Thyroid gland (tissue), 4 donors: ENCODE results near the gene DHDH. TPM values are rescaled to one million over a fixed set of nuclear protein-coding genes. Genes with fewer than 3 reads are reported as not detected.
"Not testable (repeated sequence)": the region's sequence is repeated elsewhere in the genome, so short reads cannot be mapped to it uniquely, and the experiment has no call there.

Experiments used
- DNase-seq, 2 donors: peaks; one replicate each; pipeline ENCODE4 v3.0.0-alpha.2; 2019
- H3K27ac ChIP-seq, 3 donors: fragments of 200-600 bp; sonication (generic); 1 replicate in 2 of 3; 2 replicates in 1 of 3; pipeline ENCODE4 v1.5.1; 2016 to 2019; ENCODE audit warnings: mild to moderate bottlenecking in 1 of 3, moderate library complexity in 1 of 3
- H3K27me3 ChIP-seq: fragments of 200-600 bp; sonication (generic); one replicate; pipeline ENCODE4 v1.5.1; 2019
- H3K36me3 ChIP-seq, 2 donors: fragments of 200-600 bp; sonication (generic); one replicate each; pipeline ENCODE4 v1.5.1; 2016 to 2019
- H3K4me1 ChIP-seq, 2 donors: fragments of 200-600 bp; sonication (generic); one replicate each; pipeline ENCODE4 v1.5.1; 2017 to 2019
- H3K4me3 ChIP-seq, 3 donors: fragments of 200-600 bp; sonication (generic); replicated peaks in 1 of 3; 1 replicate in 2 of 3; 2 replicates in 1 of 3; pipeline ENCODE4 v1.5.1; 2016; ENCODE audit warnings: mild to moderate bottlenecking in 1 of 3
- H3K9me3 ChIP-seq: fragments of 200-600 bp; sonication (generic); one replicate; pipeline ENCODE4 v1.5.1; 2017
- CTCF ChIP-seq, 6 experiments: fragments of 200-600 bp in 3 of 6; fragments of 450-650 bp in 3 of 6; sonication (generic) in 3 of 6; IDR thresholded peaks; one replicate each; pipeline ENCODE4 v1.5.1; 2016 to 2019; ENCODE audit warnings: antibody characterized with exemption in 6 of 6, mild to moderate bottlenecking in 2 of 6, inconsistent platforms in 1 of 6, moderate library complexity in 1 of 6
- POLR2A ChIP-seq, 2 donors: fragments of 450-650 bp; IDR thresholded peaks; one replicate each; pipeline ENCODE4 v1.6.1; 2017; ENCODE audit warnings: antibody characterized with exemption in 2 of 2, mild to moderate bottlenecking in 2 of 2, moderate library complexity in 1 of 2
- WGBS, 2 donors: methylation state at CpG; one replicate each; pipeline ENCODE4 v1.1.5; 2017; 5-methylcytosine and 5-hydroxymethylcytosine counted together
- intact Hi-C: fragments of 100-400 bp; cut with DNase I; formaldehyde crosslinking; loops from one replicate; pipeline ENCODE4 v1.15.1; 2023
- total RNA-seq, 4 donors: library from RNA; depleted of rRNA; stranded (reverse); fragments of >200 nt; gene quantifications; one replicate each; pipeline ENCODE4 v1.2.3, GENCODE V29; 2016

DHDH gene
- total RNA-seq, 4 donors from 2014 or later, result not detected

GRCh38 chr19:48895226-48895625 lies 38.3 kb upstream of the DHDH start:
- TF ChIP-seq POLR2A (IDR thresholded peaks at IDR 0.05), result no peak
- TF ChIP-seq CTCF (IDR thresholded peaks at IDR 0.05), result no peak
- intact Hi-C loops, result no loop called here
- H3K9me3 ChIP-seq, result no peaks in the 10 kb centered on the region
- no peak overlapping the region for H3K27ac ChIP-seq
- H3K4me3 ChIP-seq, result no peak overlapping the region
- no peak for DNase-seq
- WGBS, 2 donors, result 47 to 69% methylated on average over 20 to 21 of the region's 21 CpGs
- H3K4me1 ChIP-seq, result peaks cover 3 to 11% of the 10 kb centered on the region in 2 donors
- H3K27me3 ChIP-seq, result no peaks in the 10 kb centered on the region
- H3K36me3 ChIP-seq, result no peaks in the 10 kb centered on the region

- peak overlapping the region in 1 of 3 donors; percentile 73 for H3K27ac ChIP-seq
- 15 to 21% methylated on average over 16 to 22 of the region's 25 CpGs for WGBS, 2 donors
- TF ChIP-seq CTCF (IDR thresholded peaks at IDR 0.05) (no peak), POLR2A (IDR thresholded peaks at IDR 0.05) (no peak)
- H3K4me3 ChIP-seq, result peak overlapping the region in 1 of 3 donors; percentile 6
- H3K36me3 ChIP-seq, result no peaks in the 10 kb centered on the region
- intact Hi-C loops, result no loop called here
- H3K9me3 ChIP-seq, result no peaks in the 10 kb centered on the region
- H3K27me3 ChIP-seq, result no peaks in the 10 kb centered on the region
- DNase-seq, result peak; percentile 38 to 47
- peaks cover 10 to 18% of the 10 kb centered on the region in 2 donors for H3K4me1 ChIP-seq
Measured at GRCh38 chr19:48896191-48896720, 37.2 kb upstream of the DHDH start.

GRCh38 chr19:48897181-48897580 lies 36.3 kb upstream of the DHDH start:
- Histone ChIP-seq H3K36me3 (no peaks in the 10 kb centered on the region), H3K4me1 (peaks cover 17 to 27% of the 10 kb centered on the region in 2 donors), H3K27me3 (no peaks in the 10 kb centered on the region), H3K4me3 (no peak overlapping the region), H3K9me3 (no peaks in the 10 kb centered on the region), H3K27ac (no peak overlapping the region)
- TF ChIP-seq CTCF (IDR thresholded peaks at IDR 0.05), result no peak
- TF ChIP-seq POLR2A (IDR thresholded peaks at IDR 0.05), result no peak
- intact Hi-C loops, result no loop called here
- no peak for DNase-seq
- WGBS, 2 donors, result 75 to 81% methylated on average over 5 of the region's 5 CpGs

GRCh38 chr19:48899386-48899749 lies 34.1 kb upstream of the DHDH start:
- H3K27me3 ChIP-seq, result not testable (repeated sequence)

GRCh38 chr19:48899781-48900476 lies 33.6 kb upstream of the DHDH start, which contains the start of gene NUCB1:
NUCB1 (plus strand) TSS chr19:48900312; CDS start chr19:48900797, 485 bp downstream.
- 6 to 7% methylated on average over 34 of the region's 34 CpGs for WGBS, 2 donors
- DNase-seq, result peak; percentile 100
- Histone ChIP-seq H3K27me3 (no peaks in the 10 kb centered on the region), H3K9me3 (no peaks in the 10 kb centered on the region), H3K4me3 (peak within 1 kb of the TSS; percentile 67 to 91 (median 78)), H3K4me1 (peaks cover 17 to 27% of the 10 kb centered on the region in 2 donors), H3K27ac (peak within 1 kb of the TSS; percentile 69 to 94 (median 85)), H3K36me3 (peaks cover 4 to 11% of the 10 kb centered on the region in 2 donors)
- TF ChIP-seq CTCF (IDR thresholded peaks at IDR 0.05), result peak in 4 of 6 experiments; percentile 2 to 47 (median 26)
- TF ChIP-seq POLR2A (IDR thresholded peaks at IDR 0.05), result peak in 1 of 2 donors; percentile 78
- intact Hi-C loops, result loop anchor here (10.0 kb wide), 1 partner anchor 55 kb away; the partner anchor contains the start of gene BAX

More at GRCh38 chr19:48899386-48899749, 34.1 kb upstream of the DHDH start:
- peak overlapping the region in 1 of 3 donors; percentile 78 for H3K4me3 ChIP-seq
- intact Hi-C loops, H3K9me3 ChIP-seq, DNase-seq, H3K36me3 ChIP-seq: not testable (repeated sequence)
- WGBS, 2 donors, result 78 to 82% methylated on average over 11 of the region's 11 CpGs
- H3K4me1 ChIP-seq, result peaks cover 17 to 27% of the 10 kb centered on the region in 2 donors
- H3K27ac ChIP-seq, result peak overlapping the region; percentile 69 to 94 (median 85)
